ENCODE results near the gene CCSAP. TPM values are rescaled to one million over a fixed set of nuclear protein-coding genes. Genes with fewer than 3 reads are reported as not detected.

CCSAP gene
- total RNA-seq, 1 donor from 2014 or later: 8.0 TPM

DNA sequence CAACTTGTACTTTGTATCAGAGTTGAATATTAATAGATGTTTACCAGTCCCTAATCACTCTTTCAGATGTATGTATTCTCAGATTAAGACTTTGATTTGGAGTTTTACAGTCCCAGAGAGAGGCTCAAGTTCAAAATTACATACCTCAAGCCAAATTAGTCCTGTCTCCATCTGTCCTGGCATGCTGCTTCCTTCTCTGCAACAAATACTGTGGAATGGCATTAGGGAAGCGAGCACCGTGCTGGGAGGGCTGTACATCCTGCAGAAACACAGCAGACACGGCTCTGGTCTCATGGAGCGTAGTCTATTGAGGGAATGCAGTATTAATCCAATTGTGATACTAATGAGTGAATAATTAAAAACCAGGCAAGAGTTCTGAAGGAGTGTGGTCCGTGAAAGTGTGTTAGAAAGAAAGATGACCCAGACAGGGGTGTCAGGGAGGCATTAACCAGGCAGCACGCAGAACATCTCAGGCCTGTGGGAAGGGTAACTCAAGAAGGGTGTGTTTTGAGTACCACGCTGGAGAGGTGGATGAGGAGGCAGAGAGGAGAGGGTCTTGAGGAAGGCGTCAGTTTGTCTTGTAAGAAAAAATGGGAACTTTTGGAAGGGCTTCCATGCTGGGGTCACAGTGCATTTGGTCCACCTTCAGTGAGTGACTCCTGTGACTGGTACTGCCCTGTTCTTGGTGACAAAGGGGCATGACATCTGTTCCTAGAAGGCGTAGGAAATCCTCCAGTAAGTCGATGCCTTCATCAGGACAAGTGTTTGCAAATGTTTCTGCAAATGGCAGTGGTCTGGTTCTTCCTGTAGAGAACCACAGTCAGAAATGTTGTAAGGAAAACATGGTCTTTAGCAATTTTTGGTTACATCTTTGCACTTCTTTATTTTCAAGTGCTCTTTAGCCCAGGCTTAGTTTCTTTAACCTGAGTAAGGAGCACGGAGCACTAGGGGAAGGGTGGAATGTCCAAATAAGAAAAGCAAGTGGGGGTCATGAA is 70.4 kb downstream of the CCSAP start:
- Mint-ChIP-seq H3K27ac (ENCODE audit: unreplicated experiment) (no peak overlapping the region), H3K4me1 (ENCODE audit: low read depth, unreplicated experiment) (peaks cover 10% of the 10 kb centered on the region)
- FAIRE-seq: no peak

DNA sequence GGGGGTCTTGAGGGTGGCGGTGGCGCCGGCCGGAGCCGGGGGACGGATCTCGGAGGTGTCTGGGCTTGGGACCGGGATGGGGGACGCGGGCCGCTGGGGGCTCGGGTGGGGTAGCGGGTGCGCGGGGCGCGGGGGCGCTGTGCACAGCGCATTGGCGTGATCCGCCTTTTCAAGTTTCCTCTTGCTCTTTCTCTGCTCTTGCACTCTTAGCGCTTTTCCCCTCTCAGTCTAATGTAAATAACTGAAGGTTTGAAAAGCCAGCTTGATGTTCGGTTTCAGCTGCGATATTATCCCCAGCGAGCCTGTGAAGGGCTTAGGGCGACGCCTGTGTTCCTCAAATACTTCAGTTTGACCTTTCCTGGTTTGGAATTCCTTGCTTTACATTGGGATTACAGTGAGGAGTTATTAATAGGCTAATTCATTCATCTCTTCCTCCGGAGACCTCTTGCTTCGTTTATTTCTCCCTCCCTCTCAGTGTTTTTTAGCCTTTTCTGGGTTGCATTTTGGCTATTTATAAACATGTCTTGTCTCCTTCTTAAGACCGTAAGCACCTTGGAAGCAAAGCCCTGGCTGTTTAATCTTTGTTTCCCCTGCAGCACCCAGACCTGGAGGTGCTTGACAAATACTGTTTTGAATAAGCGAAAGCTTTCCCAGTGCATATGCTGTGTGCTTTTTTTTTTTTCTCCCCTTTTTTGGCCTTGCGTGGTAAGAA is 71.2 kb downstream of the CCSAP start:
- FAIRE-seq (no peak), DNase-seq (ENCODE audit: low read depth) (no peak)
- Histone ChIP-seq H3K79me2 (ENCODE audit: insufficient read depth, low read length) (peaks cover 51% of the 10 kb centered on the region), H3K9me3 (ENCODE audit: insufficient read depth, low read depth, low read length) (no peaks in the 10 kb centered on the region), H3K4me3 (ENCODE audit: insufficient read depth, low read depth, low read length) (peak overlapping the region; percentile 96), H3K9ac (ENCODE audit: low read length) (peak overlapping the region; percentile 82), H3K27ac (ENCODE audit: low read depth, low read length) (peak overlapping the region; percentile 36), H2AFZ (ENCODE audit: low read depth, low read length) (peak overlapping the region; percentile 81), H3K36me3 (ENCODE audit: insufficient read depth, low read length) (no peaks in the 10 kb centered on the region), H3K4me1 (ENCODE audit: insufficient read depth, low read length) (peaks cover 9% of the 10 kb centered on the region), H4K20me1 (ENCODE audit: insufficient read depth, low read length) (peaks cover 46% of the 10 kb centered on the region), H3K4me2 (ENCODE audit: low read length) (peak overlapping the region; percentile 94), H3K27me3 (ENCODE audit: insufficient read depth, low read length) (no peaks in the 10 kb centered on the region)
- H3K4me1 Mint-ChIP-seq (ENCODE audit: low read depth, unreplicated experiment): peaks cover 10% of the 10 kb centered on the region
- H3K27me3 Mint-ChIP-seq (ENCODE audit: low read depth, unreplicated experiment): no peaks in the 10 kb centered on the region
- TF ChIP-seq, protein P1, sequence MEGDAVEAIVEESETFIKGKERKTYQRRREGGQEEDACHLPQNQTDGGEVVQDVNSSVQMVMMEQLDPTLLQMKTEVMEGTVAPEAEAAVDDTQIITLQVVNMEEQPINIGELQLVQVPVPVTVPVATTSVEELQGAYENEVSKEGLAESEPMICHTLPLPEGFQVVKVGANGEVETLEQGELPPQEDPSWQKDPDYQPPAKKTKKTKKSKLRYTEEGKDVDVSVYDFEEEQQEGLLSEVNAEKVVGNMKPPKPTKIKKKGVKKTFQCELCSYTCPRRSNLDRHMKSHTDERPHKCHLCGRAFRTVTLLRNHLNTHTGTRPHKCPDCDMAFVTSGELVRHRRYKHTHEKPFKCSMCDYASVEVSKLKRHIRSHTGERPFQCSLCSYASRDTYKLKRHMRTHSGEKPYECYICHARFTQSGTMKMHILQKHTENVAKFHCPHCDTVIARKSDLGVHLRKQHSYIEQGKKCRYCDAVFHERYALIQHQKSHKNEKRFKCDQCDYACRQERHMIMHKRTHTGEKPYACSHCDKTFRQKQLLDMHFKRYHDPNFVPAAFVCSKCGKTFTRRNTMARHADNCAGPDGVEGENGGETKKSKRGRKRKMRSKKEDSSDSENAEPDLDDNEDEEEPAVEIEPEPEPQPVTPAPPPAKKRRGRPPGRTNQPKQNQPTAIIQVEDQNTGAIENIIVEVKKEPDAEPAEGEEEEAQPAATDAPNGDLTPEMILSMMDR (IDR thresholded peaks at IDR 0.05; ENCODE audit: insufficient read depth, low read depth, low read length): no peak
- TF ChIP-seq EZH2 (IDR thresholded peaks at IDR 0.05; ENCODE audit: insufficient read depth, low read length): no peak
- peak overlapping the region; percentile 95 for H3K27ac Mint-ChIP-seq (ENCODE audit: unreplicated experiment)
- peak overlapping the region; percentile 98 for H3K4me3 Mint-ChIP-seq (ENCODE audit: unreplicated experiment)
- H3K36me3 Mint-ChIP-seq (ENCODE audit: low read depth, unreplicated experiment): peaks cover 5% of the 10 kb centered on the region
- H3K9me3 Mint-ChIP-seq (ENCODE audit: unreplicated experiment): peaks cover 6% of the 10 kb centered on the region

More for the DNA sequence above, 70.4 kb downstream of the CCSAP start:
- H3K79me2 ChIP-seq (ENCODE audit: insufficient read depth, low read length): peaks cover 58% of the 10 kb centered on the region
- peak overlapping the region; percentile 82 for H3K9ac ChIP-seq (ENCODE audit: low read length)
- H3K4me2 ChIP-seq (ENCODE audit: low read length): peak overlapping the region; percentile 94
- H3K4me1 ChIP-seq (ENCODE audit: insufficient read depth, low read length): peaks cover 9% of the 10 kb centered on the region
- peaks cover 53% of the 10 kb centered on the region for H4K20me1 ChIP-seq (ENCODE audit: insufficient read depth, low read length)
- DNase-seq (ENCODE audit: low read depth): no peak
- H3K27ac ChIP-seq (ENCODE audit: low read depth, low read length): no peak overlapping the region
- peaks cover 4% of the 10 kb centered on the region for H3K36me3 Mint-ChIP-seq (ENCODE audit: low read depth, unreplicated experiment)
- H3K4me3 Mint-ChIP-seq (ENCODE audit: unreplicated experiment): peak overlapping the region; percentile 98
- peak overlapping the region; percentile 96 for H3K4me3 ChIP-seq (ENCODE audit: insufficient read depth, low read depth, low read length)
- H3K27me3 Mint-ChIP-seq (ENCODE audit: low read depth, unreplicated experiment): no peaks in the 10 kb centered on the region
- TF ChIP-seq, protein P1 (IDR thresholded peaks at IDR 0.05; ENCODE audit: insufficient read depth, low read depth, low read length): no peak
- no peak for TF ChIP-seq EZH2 (IDR thresholded peaks at IDR 0.05; ENCODE audit: insufficient read depth, low read length)
- H3K36me3 ChIP-seq (ENCODE audit: insufficient read depth, low read length): no peaks in the 10 kb centered on the region
- no peak overlapping the region for H2AFZ ChIP-seq (ENCODE audit: low read depth, low read length)
- H3K27me3 ChIP-seq (ENCODE audit: insufficient read depth, low read length): no peaks in the 10 kb centered on the region
- H3K9me3 ChIP-seq (ENCODE audit: insufficient read depth, low read depth, low read length): no peaks in the 10 kb centered on the region
- H3K9me3 Mint-ChIP-seq (ENCODE audit: unreplicated experiment): peaks cover 3% of the 10 kb centered on the region

Other genes with a start within 250 kb of the CCSAP start
- gene RAB4A, start 71.9 kb downstream of the CCSAP start, total RNA-seq: 55.0 and 58.6 TPM in 2 replicates
- 16.2 and 19.0 TPM in 2 replicates for gene ACTA1, start 91.0 kb upstream of the CCSAP start, total RNA-seq
- gene NUP133, start 165.3 kb upstream of the CCSAP start, total RNA-seq: 34.4 and 35.1 TPM in 2 replicates
- gene ABCB10, start 215.7 kb upstream of the CCSAP start, total RNA-seq: 16.4 and 19.7 TPM in 2 replicates

Data from astrocyte (in vitro differentiated cells and primary cell).